Measurements from ENCODE around the gene ATAD2B.

The ATAD2B gene

GRCh38 chr2:23708771-23709170 is 218.2 kb downstream of the ATAD2B start:
- Histone ChIP-seq H4K12ac (ENCODE audit: low read depth, low read length) (no peak overlapping the region), H3K9ac (ENCODE audit: low read length) (no peak overlapping the region), H2AFZ (ENCODE audit: insufficient read depth, low read length, poor library complexity) (no peak overlapping the region), H3K4me3 (ENCODE audit: low read depth, low read length) (no peak overlapping the region), H3K4me2 (ENCODE audit: low read length) (no peak overlapping the region), H3K9me3 (ENCODE audit: insufficient read depth, low read depth, low read length) (no peaks in the 10 kb centered on the region), H3K27ac (ENCODE audit: low read depth, low read length) (no peak overlapping the region), H3K18ac (ENCODE audit: low read length) (no peak overlapping the region), H4K91ac (ENCODE audit: low read depth, low read length) (no peak overlapping the region), H3K23ac (ENCODE audit: low read length) (no peak overlapping the region), H3K27me3 (ENCODE audit: insufficient read depth, low read length) (no peaks in the 10 kb centered on the region), H4K8ac (ENCODE audit: low read depth, low read length) (no peak overlapping the region), H3K79me1 (ENCODE audit: low read length) (no peaks in the 10 kb centered on the region), H2BK5ac (ENCODE audit: low read depth, low read length, poor library complexity) (no peak overlapping the region), H2BK120ac (ENCODE audit: insufficient read depth, low read length, poor library complexity) (no peak overlapping the region), H3K4ac (ENCODE audit: low read depth, low read length) (no peak overlapping the region), H3K79me2 (ENCODE audit: control insufficient read depth, insufficient read depth, low read length, poor library complexity) (no peaks in the 10 kb centered on the region), H2AK5ac (ENCODE audit: low read length) (no peak overlapping the region), H3K14ac (ENCODE audit: low read length) (no peak overlapping the region), H3K4me1 (ENCODE audit: control insufficient read depth in 1 of 2, insufficient read depth in 2 of 2, low read length in 2 of 2) (no peaks in the 10 kb centered on the region), H2BK12ac (ENCODE audit: low read length) (no peak overlapping the region), H3K36me3 (ENCODE audit: control insufficient read depth in 1 of 2, insufficient read depth in 2 of 2, low read length in 2 of 2) (peaks cover 12 to 18% of the 10 kb centered on the region in 2 experiments)
- DNase-seq, result no peak
- WGBS (ENCODE audit: extremely low coverage, insufficient coverage, insufficient read length), result no CpG with 5 or more reads among the region's 6 CpGs

GRCh38 chr2:23707096-23707495 is 219.8 kb downstream of the ATAD2B start:
- Histone ChIP-seq H3K9ac (ENCODE audit: low read length) (no peak overlapping the region), H3K27ac (ENCODE audit: low read depth, low read length) (no peak overlapping the region), H4K12ac (ENCODE audit: low read depth, low read length) (no peak overlapping the region), H3K79me2 (ENCODE audit: control insufficient read depth, insufficient read depth, low read length, poor library complexity) (no peaks in the 10 kb centered on the region), H2AK5ac (ENCODE audit: low read length) (no peak overlapping the region), H2AFZ (ENCODE audit: insufficient read depth, low read length, poor library complexity) (no peak overlapping the region), H3K23ac (ENCODE audit: low read length) (no peak overlapping the region), H3K4me1 (ENCODE audit: control insufficient read depth in 1 of 2, insufficient read depth in 2 of 2, low read length in 2 of 2) (no peaks in the 10 kb centered on the region), H4K8ac (ENCODE audit: low read depth, low read length) (no peak overlapping the region), H2BK12ac (ENCODE audit: low read length) (no peak overlapping the region), H3K4me2 (ENCODE audit: low read length) (no peak overlapping the region), H3K4me3 (ENCODE audit: low read depth, low read length) (no peak overlapping the region), H3K79me1 (ENCODE audit: low read length) (no peaks in the 10 kb centered on the region), H2BK120ac (ENCODE audit: insufficient read depth, low read length, poor library complexity) (no peak overlapping the region), H3K14ac (ENCODE audit: low read length) (no peak overlapping the region), H3K18ac (ENCODE audit: low read length) (no peak overlapping the region), H4K91ac (ENCODE audit: low read depth, low read length) (no peak overlapping the region), H3K4ac (ENCODE audit: low read depth, low read length) (no peak overlapping the region), H2BK5ac (ENCODE audit: low read depth, low read length, poor library complexity) (no peak overlapping the region), H3K36me3 (ENCODE audit: control insufficient read depth in 1 of 2, insufficient read depth in 2 of 2, low read length in 2 of 2) (peaks cover 21 to 25% of the 10 kb centered on the region in 2 experiments), H3K27me3 (ENCODE audit: insufficient read depth, low read length) (no peaks in the 10 kb centered on the region), H3K9me3 (ENCODE audit: insufficient read depth, low read depth, low read length) (peaks cover 4% of the 10 kb centered on the region)
- no peak for DNase-seq
- WGBS (ENCODE audit: extremely low coverage, insufficient coverage, insufficient read length), result no CpG with 5 or more reads among the region's 9 CpGs

- Histone ChIP-seq H3K27ac (ENCODE audit: low read depth, low read length) (no peak overlapping the region), H4K8ac (ENCODE audit: low read depth, low read length) (no peak overlapping the region), H3K4me2 (ENCODE audit: low read length) (no peak overlapping the region), H3K79me1 (ENCODE audit: low read length) (no peaks in the 10 kb centered on the region), H3K4ac (ENCODE audit: low read depth, low read length) (no peak overlapping the region), H2BK12ac (ENCODE audit: low read length) (no peak overlapping the region), H3K23ac (ENCODE audit: low read length) (no peak overlapping the region), H3K36me3 (ENCODE audit: control insufficient read depth in 1 of 2, insufficient read depth in 2 of 2, low read length in 2 of 2) (peaks cover 21 to 25% of the 10 kb centered on the region in 2 experiments), H3K27me3 (ENCODE audit: insufficient read depth, low read length) (no peaks in the 10 kb centered on the region), H3K18ac (ENCODE audit: low read length) (no peak overlapping the region), H4K91ac (ENCODE audit: low read depth, low read length) (no peak overlapping the region), H3K9ac (ENCODE audit: low read length) (no peak overlapping the region), H2BK5ac (ENCODE audit: low read depth, low read length, poor library complexity) (no peak overlapping the region), H3K14ac (ENCODE audit: low read length) (no peak overlapping the region), H3K79me2 (ENCODE audit: control insufficient read depth, insufficient read depth, low read length, poor library complexity) (no peaks in the 10 kb centered on the region), H4K12ac (ENCODE audit: low read depth, low read length) (no peak overlapping the region), H3K4me3 (ENCODE audit: low read depth, low read length) (no peak overlapping the region), H3K9me3 (ENCODE audit: insufficient read depth, low read depth, low read length) (peaks cover 4% of the 10 kb centered on the region), H2BK120ac (ENCODE audit: insufficient read depth, low read length, poor library complexity) (no peak overlapping the region), H3K4me1 (ENCODE audit: control insufficient read depth in 1 of 2, insufficient read depth in 2 of 2, low read length in 2 of 2) (no peaks in the 10 kb centered on the region), H2AK5ac (ENCODE audit: low read length) (no peak overlapping the region), H2AFZ (ENCODE audit: insufficient read depth, low read length, poor library complexity) (no peak overlapping the region)
- DNase-seq, result no peak
- WGBS (ENCODE audit: extremely low coverage, insufficient coverage, insufficient read length), result no CpG with 5 or more reads among the region's 18 CpGs
Observed at GRCh38 chr2:23706613-23707078, 220.3 kb downstream of the ATAD2B start.

- DNase-seq, result no peak
- no CpG with 5 or more reads among the region's 18 CpGs for WGBS (ENCODE audit: extremely low coverage, insufficient coverage, insufficient read length)
Observed at GRCh38 chr2:23705771-23706612, 220.9 kb downstream of the ATAD2B start.

More at GRCh38 chr2:23705771-23706612, 220.9 kb downstream of the ATAD2B start:
- Histone ChIP-seq H3K79me1 (ENCODE audit: low read length) (no peaks in the 10 kb centered on the region), H3K79me2 (ENCODE audit: control insufficient read depth, insufficient read depth, low read length, poor library complexity) (no peaks in the 10 kb centered on the region), H3K4ac (ENCODE audit: low read depth, low read length) (no peak overlapping the region), H3K9ac (ENCODE audit: low read length) (no peak overlapping the region), H3K23ac (ENCODE audit: low read length) (no peak overlapping the region), H3K14ac (ENCODE audit: low read length) (no peak overlapping the region), H2AK5ac (ENCODE audit: low read length) (no peak overlapping the region), H2AFZ (ENCODE audit: insufficient read depth, low read length, poor library complexity) (no peak overlapping the region), H3K27me3 (ENCODE audit: insufficient read depth, low read length) (no peaks in the 10 kb centered on the region), H2BK12ac (ENCODE audit: low read length) (no peak overlapping the region), H3K4me1 (ENCODE audit: control insufficient read depth in 1 of 2, insufficient read depth in 2 of 2, low read length in 2 of 2) (no peaks in the 10 kb centered on the region), H3K27ac (ENCODE audit: low read depth, low read length) (no peak overlapping the region), H4K91ac (ENCODE audit: low read depth, low read length) (no peak overlapping the region), H2BK120ac (ENCODE audit: insufficient read depth, low read length, poor library complexity) (no peak overlapping the region), H3K36me3 (ENCODE audit: control insufficient read depth in 1 of 2, insufficient read depth in 2 of 2, low read length in 2 of 2) (peaks cover 21 to 26% of the 10 kb centered on the region in 2 experiments), H3K4me3 (ENCODE audit: low read depth, low read length) (no peak overlapping the region), H3K9me3 (ENCODE audit: insufficient read depth, low read depth, low read length) (peaks cover 4% of the 10 kb centered on the region), H3K18ac (ENCODE audit: low read length) (no peak overlapping the region), H4K8ac (ENCODE audit: low read depth, low read length) (no peak overlapping the region), H3K4me2 (ENCODE audit: low read length) (no peak overlapping the region), H4K12ac (ENCODE audit: low read depth, low read length) (no peak overlapping the region), H2BK5ac (ENCODE audit: low read depth, low read length, poor library complexity) (no peak overlapping the region)
